ENCODE measurements around the gene TAOK3.

- TF ChIP-seq CTCF (conservative IDR thresholded peaks at IDR 0.05; ENCODE audit: low read length) (no peak), EZH2phosphoT487 (IDR thresholded peaks at IDR 0.05; ENCODE audit: borderline replicate concordance) (no peak)
Measured at GRCh38 chr12:118391836-118392235, 19.1 kb upstream of the TAOK3 start.

Data from Loucy (cell line).